NCI-H446 (cell line): ENCODE data around the gene ADAP1.

Experiments
- DNase-seq, 2 experiments: peaks; one replicate each; lab custom pipeline; 2025; lab: John Stamatoyannopoulos, UW

The ADAP1 gene

GRCh38 chr7:860149-860548 lies 94.3 kb downstream of the ADAP1 start:
- DNase-seq, result no peak

GRCh38 chr7:859359-860030 lies 95.0 kb downstream of the ADAP1 start:
- DNase-seq, result no peak

- DNase-seq, result no peak
Observed at GRCh38 chr7:857661-858060, 96.8 kb downstream of the ADAP1 start.

DNA sequence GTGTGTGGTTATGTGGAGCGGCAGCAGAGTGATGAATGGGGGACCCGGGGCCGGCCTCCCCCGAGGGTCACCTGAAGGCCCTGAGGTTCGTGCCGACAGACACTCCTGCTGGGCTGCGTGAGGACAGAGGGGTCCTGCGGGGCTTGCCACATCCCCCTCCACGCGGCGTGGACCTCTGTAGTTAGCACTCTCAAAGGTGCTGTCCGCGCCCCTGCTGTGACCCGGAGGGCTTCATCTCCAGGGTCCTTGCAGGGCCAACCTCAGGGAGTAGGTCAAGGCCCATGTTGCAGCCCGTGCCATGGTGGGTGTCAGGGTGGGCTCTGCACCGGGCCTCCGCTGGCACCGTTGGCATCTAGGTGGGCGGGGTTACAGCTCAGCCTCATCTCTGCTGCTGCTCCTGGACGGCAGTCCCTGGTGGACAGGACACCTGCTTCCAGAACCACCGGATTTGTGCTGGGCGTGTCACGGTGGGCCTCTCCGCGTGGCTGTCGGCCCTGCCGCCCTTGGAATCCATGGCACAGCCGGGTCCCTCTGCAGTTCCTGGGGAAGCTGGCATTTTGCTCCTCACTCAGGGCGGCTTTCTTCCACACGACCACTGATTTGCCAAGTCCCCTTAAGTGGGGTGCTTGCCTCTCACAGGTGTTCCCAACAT lies 97.9 kb downstream of the ADAP1 start:
- no peak for DNase-seq

DNA sequence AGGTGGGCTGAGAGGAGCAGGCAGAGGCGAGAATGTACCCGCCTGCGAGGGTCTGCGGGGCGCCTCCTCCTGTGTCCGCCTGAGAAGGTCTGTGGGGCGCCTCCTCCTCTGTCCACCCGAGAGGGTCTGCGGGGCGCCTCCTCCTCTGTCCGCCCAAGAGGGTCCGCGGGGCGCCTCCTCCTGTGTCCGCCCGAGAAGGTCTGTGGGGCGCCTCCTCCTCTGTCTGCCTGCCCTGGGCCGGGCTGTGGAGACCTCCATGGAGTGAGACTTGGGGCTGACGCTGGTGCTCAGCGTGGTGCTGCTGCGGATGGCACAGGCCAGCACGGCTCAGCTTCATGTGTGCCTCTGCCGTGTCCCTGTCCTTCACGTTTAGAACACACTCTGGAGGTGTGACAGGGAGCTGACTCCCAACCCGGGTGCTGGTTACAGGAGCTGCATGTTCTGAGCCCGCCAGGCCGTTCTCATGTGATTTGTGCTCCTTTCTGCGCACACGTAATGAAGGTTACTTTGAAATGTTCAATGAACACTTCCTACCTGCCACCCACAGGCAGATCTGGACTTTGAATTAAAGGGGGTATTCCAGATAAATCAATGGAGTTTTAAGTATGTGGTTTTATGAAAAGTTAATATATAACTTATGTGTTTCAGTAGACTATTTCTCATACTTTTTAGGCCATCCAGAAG lies 98.7 kb downstream of the ADAP1 start:
- DNase-seq, result no peak

- no peak for DNase-seq
Observed at GRCh38 chr7:854118-854775, 100.2 kb downstream of the ADAP1 start.

- DNase-seq, result no peak
Observed at GRCh38 chr7:853366-854117, 100.9 kb downstream of the ADAP1 start.

DNA sequence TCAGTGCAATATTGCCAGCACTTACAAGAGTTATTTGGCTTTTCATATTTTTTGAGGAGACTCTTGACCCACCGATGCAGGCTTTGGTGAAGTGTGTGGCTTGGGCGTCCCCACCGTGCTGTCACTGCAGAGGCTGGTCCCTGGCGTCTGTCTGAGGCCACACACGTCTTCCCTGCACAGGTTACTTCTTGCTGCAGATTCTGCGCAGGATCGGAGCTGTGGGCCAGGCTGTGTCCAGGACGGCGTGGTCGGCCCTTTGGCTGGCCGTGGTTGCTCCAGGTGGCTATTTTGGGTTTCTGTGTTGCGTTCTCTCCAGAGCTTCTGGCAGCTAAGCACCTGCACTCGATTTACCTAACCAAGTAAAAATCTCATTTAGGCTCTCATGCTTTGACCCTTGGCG lies 103.3 kb downstream of the ADAP1 start:
- DNase-seq, result no peak

GRCh38 chr7:849781-850180 lies 104.7 kb downstream of the ADAP1 start:
- no peak for DNase-seq

DNA sequence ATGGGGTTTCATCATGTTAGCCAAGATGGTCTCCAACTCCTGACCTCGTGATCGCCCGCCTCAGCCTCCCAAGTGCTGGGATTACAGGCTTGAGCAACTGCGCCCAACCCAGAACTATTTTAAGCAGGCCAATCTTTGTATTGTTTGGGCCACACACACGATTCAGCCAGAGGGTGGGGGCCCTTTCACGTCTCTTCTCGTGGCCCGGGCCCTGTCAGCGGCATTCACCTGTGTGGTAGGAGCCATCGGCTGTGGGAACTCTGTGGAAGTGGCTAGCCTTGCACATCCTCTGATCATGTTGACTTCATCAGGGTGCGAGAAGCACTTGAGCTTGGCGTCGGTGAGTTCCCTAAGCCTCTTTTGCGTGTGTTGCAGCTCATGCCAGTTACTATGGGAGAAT lies 105.3 kb downstream of the ADAP1 start:
- DNase-seq, result no peak
